HCT116 (cell line): ENCODE results near the gene HCST. TPM values are rescaled to one million over a fixed set of nuclear protein-coding genes. Genes with fewer than 3 reads are reported as not detected.

Experiments used
- ATAC-seq: fragments of 200-7000 bp; cut with Tn5 transposase; 2 replicates; pipeline ENCODE4 v1.9.1; 2020; ENCODE audit warnings: mild to moderate bottlenecking, moderate library complexity
- BruUV-seq: library from RNA; stranded (reverse); fragments of 400-500 nt; replicated peaks from 2 replicates; lab custom pipeline; 2021; lab: Mats Ljungman, UMichigan
- CTCF ChIA-PET: fragments of 300-600 bp; sonication (Branson Sonifier 250); formaldehyde crosslinking; loops from one replicate; lab custom pipeline; 2021; ENCODE audit warnings: antibody characterized with exemption; lab: Charles Lee
- POLR2A ChIA-PET: fragments of 300-600, 350-600 bp; sonication (Branson Sonifier 250); formaldehyde crosslinking; loops from one replicate; lab custom pipeline; 2021; ENCODE audit warnings: antibody characterized with exemption; lab: Charles Lee
- RAD21 ChIA-PET, 2 experiments: fragments of 300-600 bp; sonication (Branson Sonifier 250); formaldehyde crosslinking; loops; one replicate each; lab custom pipeline; 2023; ENCODE audit warnings: low total read pairs in 2 of 2; ENCODE audit not compliant: uncharacterized antibody in 2 of 2, unreplicated experiment in 2 of 2, low non-redundant PET in 1 of 2; lab: Charles Lee
- DNase-seq: peaks from one replicate; pipeline ENCODE4 v3.0.0-alpha.2; 2010; ENCODE audit warnings: low read depth, low spot score
- H2AFZ ChIP-seq: fragments of 200-600 bp; shearing (Covaris generic), sonication (generic); 2 replicates; pipeline ENCODE4 v1.6.1; 2017; ENCODE audit warnings: low read depth, mixed run types, mixed read lengths, antibody characterized with exemption, low read length; ENCODE audit not compliant: poor library complexity, severe bottlenecking
- H3K27ac ChIP-seq: 2 replicates; pipeline ENCODE4 v1.5.1; 2012; ENCODE audit warnings: low read depth, low read length
- H3K27me3 ChIP-seq: fragments of 200-600 bp; sonication (generic); 2 replicates; pipeline ENCODE4 v1.6.1; 2016; ENCODE audit warnings: mixed run types, low read length, mixed read lengths; ENCODE audit not compliant: insufficient read depth
- H3K36me3 ChIP-seq, 2 experiments: fragments of 200-500 bp in 1 of 2; fragments of 200-600 bp in 1 of 2; sonication (Bioruptor generic) in 1 of 2; sonication (generic) in 1 of 2; 2 replicates each; pipeline versions ENCODE4 v1.5.1 to v1.6.1; 2014 to 2016; ENCODE audit warnings: low read length in 2 of 2, inconsistent platforms in 1 of 2, mixed read lengths in 1 of 2, mixed run types in 1 of 2; ENCODE audit not compliant: insufficient read depth in 2 of 2, control insufficient read depth in 1 of 2
- H3K4me1 ChIP-seq, 2 experiments: fragments of 200-600 bp in 1 of 2; sonication (generic) in 1 of 2; 2 replicates each; pipeline versions ENCODE4 v1.5.1 to v1.6.1; 2012 to 2017; ENCODE audit warnings: low read length in 2 of 2, inconsistent platforms in 1 of 2, mild to moderate bottlenecking in 1 of 2, mixed read lengths in 1 of 2, mixed run types in 1 of 2, moderate library complexity in 1 of 2; ENCODE audit not compliant: insufficient read depth in 2 of 2, control insufficient read depth in 1 of 2
- H3K4me2 ChIP-seq: fragments of 200-600 bp; sonication (generic); 2 replicates; pipeline ENCODE4 v1.6.1; 2017; ENCODE audit warnings: mixed run types, low read length, mixed read lengths
- H3K4me3 ChIP-seq, 2 experiments: fragments of 200-600 bp in 1 of 2; sonication (generic) in 1 of 2; replicated peaks in 1 of 2; 2 replicates each; pipeline ENCODE4 v1.5.1; 2011 to 2016; ENCODE audit warnings: low read length in 2 of 2, control low read depth in 1 of 2, low read depth in 1 of 2, mild to moderate bottlenecking in 1 of 2, mixed read lengths in 1 of 2, mixed run types in 1 of 2
- H3K79me2 ChIP-seq: fragments of 200-600 bp; sonication (generic); 2 replicates; pipeline ENCODE4 v1.6.1; 2017; ENCODE audit warnings: mild to moderate bottlenecking, mixed run types, low read length, moderate library complexity, mixed read lengths; ENCODE audit not compliant: insufficient read depth
- H3K9ac ChIP-seq: fragments of 200-600 bp; sonication (generic); 2 replicates; pipeline ENCODE4 v1.6.1; 2016; ENCODE audit warnings: low read length, mixed read lengths
- H3K9me2 ChIP-seq: fragments of 200-600 bp; sonication (generic), shearing (Covaris generic); 2 replicates; pipeline ENCODE4 v1.6.1; 2017; ENCODE audit warnings: mixed run types, mild to moderate bottlenecking, moderate library complexity; ENCODE audit not compliant: insufficient read depth
- H3K9me3 ChIP-seq, 2 experiments: fragments of 200-500 bp in 1 of 2; fragments of 200-600 bp in 1 of 2; sonication (Bioruptor generic) in 1 of 2; sonication (generic) in 1 of 2; 2 replicates each; pipeline ENCODE4 v1.6.1; 2014 to 2017; ENCODE audit warnings: low read length in 2 of 2, mixed read lengths in 2 of 2, inconsistent platforms in 1 of 2, low read depth in 1 of 2, mild to moderate bottlenecking in 1 of 2, mixed run types in 1 of 2, moderate library complexity in 1 of 2; ENCODE audit not compliant: control insufficient read depth in 1 of 2, insufficient read depth in 1 of 2
- H4K20me1 ChIP-seq: fragments of 200-600 bp; sonication (generic), shearing (Covaris generic); 2 replicates; pipeline ENCODE4 v1.6.1; 2017; ENCODE audit warnings: mixed run types, mild to moderate bottlenecking, moderate library complexity; ENCODE audit not compliant: insufficient read depth
- CBX3 ChIP-seq: IDR thresholded peaks from 2 replicates; pipeline ENCODE4 v1.6.1; 2012; ENCODE audit warnings: low read depth
- ELF1 ChIP-seq: IDR thresholded peaks from 2 replicates; pipeline ENCODE4 v1.6.1; 2012; ENCODE audit warnings: low read depth, borderline replicate concordance
- EZH2phosphoT487 ChIP-seq: fragments of 200-600 bp; IDR thresholded peaks from 2 replicates; pipeline ENCODE4 v1.6.1; 2018; ENCODE audit warnings: antibody characterized with exemption, borderline replicate concordance
- FOSL1 ChIP-seq: IDR thresholded peaks from 2 replicates; pipeline ENCODE4 v1.6.1; 2012; ENCODE audit warnings: low read depth
- JUND ChIP-seq: IDR thresholded peaks from 2 replicates; pipeline ENCODE4 v1.6.1; 2012
- POLR2AphosphoS5 ChIP-seq: IDR thresholded peaks from 2 replicates; pipeline ENCODE4 v1.6.1; 2011; ENCODE audit warnings: mild to moderate bottlenecking, low read depth, low read length, moderate library complexity
- SIN3A ChIP-seq: IDR thresholded peaks from 2 replicates; pipeline ENCODE4 v1.6.1; 2012; ENCODE audit warnings: low read depth
- SP1 ChIP-seq: IDR thresholded peaks from 2 replicates; pipeline ENCODE4 v1.6.1; 2012; ENCODE audit warnings: low read depth
- SRF ChIP-seq: IDR thresholded peaks from 2 replicates; pipeline ENCODE4 v1.6.1; 2012; ENCODE audit warnings: low read depth
- YY1 ChIP-seq: IDR thresholded peaks from 2 replicates; pipeline ENCODE4 v1.6.1; 2011; ENCODE audit warnings: low read length, low read depth, moderate library complexity, mild to moderate bottlenecking; ENCODE audit not compliant: insufficient replicate concordance; ENCODE audit errors: extremely low read depth
- ZNF274 ChIP-seq: fragments of 200-500 bp; sonication (Bioruptor generic); IDR thresholded peaks from 2 replicates; pipeline ENCODE4 v1.6.1; 2014; ENCODE audit warnings: mild to moderate bottlenecking, low read depth, low read length, inconsistent platforms
- intact Hi-C: fragments of 100-400 bp; cut with micrococcal nuclease; formaldehyde crosslinking; loops from 2 replicates; pipeline ENCODE4 v1.10.0; 2022
- total RNA-seq: library from RNA; stranded (reverse); gene quantifications from one replicate; pipeline ENCODE4 v1.2.1, GENCODE V29; 2021; ENCODE audit not compliant: unreplicated experiment
- TF ChIP-seq, protein P1 (sequence below): IDR thresholded peaks from 2 replicates; pipeline ENCODE4 v1.6.1; 2012
- TF ChIP-seq, protein P2 (sequence below): IDR thresholded peaks from 2 replicates; pipeline ENCODE4 v1.6.1; 2011; ENCODE audit warnings: mild to moderate bottlenecking, low read length, moderate library complexity; ENCODE audit not compliant: insufficient replicate concordance; ENCODE audit errors: extremely low read depth
- TF ChIP-seq, protein P3 (sequence below), 3 experiments: fragments of 200-600 bp in 1 of 3; sonication (generic) in 1 of 3; IDR thresholded peaks in 2 of 3; conservative IDR thresholded peaks in 1 of 3; 2 replicates each; pipeline ENCODE4 v1.5.1; 2012 to 2017; ENCODE audit warnings: low read depth in 2 of 3, low read length in 2 of 3, antibody characterized with exemption in 1 of 3, borderline replicate concordance in 1 of 3, control low read depth in 1 of 3, mild to moderate bottlenecking in 1 of 3, mixed read lengths in 1 of 3, mixed run types in 1 of 3, moderate library complexity in 1 of 3; ENCODE audit not compliant: insufficient read depth in 1 of 3
- TF ChIP-seq, protein P4 (sequence below): IDR thresholded peaks from 2 replicates; pipeline ENCODE4 v1.6.1; 2012; ENCODE audit warnings: low read depth

Gene HCST
- total RNA-seq, 1 experiment from 2014 or later, result 1.2 TPM

DNA sequence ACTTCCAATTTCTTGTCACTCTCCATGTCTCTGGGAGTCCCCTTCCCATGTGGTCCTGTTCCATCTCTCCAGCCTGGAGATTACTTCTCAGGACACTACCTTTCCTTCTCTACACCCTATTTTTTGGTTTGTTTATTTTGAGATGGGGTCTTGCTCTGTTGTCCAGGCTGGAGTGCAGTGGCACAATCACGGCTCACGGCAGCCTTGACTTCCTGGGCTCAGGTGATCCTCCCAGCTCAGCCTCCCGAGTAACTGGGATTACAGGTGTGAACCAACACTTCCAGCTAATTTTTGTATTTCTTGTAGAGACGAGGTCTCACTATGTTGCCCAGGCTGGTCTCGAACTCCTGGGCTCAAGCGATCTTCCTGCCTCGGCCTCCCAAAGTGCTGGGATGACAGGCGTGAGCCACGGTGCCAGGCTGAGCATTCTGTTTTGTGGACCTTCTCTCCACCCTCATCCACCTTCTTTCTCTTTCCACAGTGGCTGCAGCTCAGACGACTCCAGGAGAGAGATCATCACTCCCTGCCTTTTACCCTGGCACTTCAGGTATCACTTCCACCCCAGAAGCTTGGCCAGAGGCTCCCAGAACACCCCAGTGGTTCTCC is 644 bp downstream of the HCST start:
- ChIA-PET RAD21 (no interaction called here), CTCF (interaction anchor here (1.6 kb wide), 1 partner anchor 28 kb away, joined by 4 read pairs; no protein-coding TSS in a partner anchor), POLR2A (no interaction called here)
- H3K9ac ChIP-seq, result peak overlapping the region; percentile 59
- H3K27ac ChIP-seq, result peak overlapping the region; percentile 60; the same call in 1 of the 2 replicates
- DNase-seq, result no peak
- H3K36me3 ChIP-seq, result peaks cover 0 to 6% of the 10 kb centered on the region in 2 experiments; a peak in 1 of 4 replicates
- H3K4me2 ChIP-seq, result peak overlapping the region; percentile 89
- H3K79me2 ChIP-seq, result peaks cover 23% of the 10 kb centered on the region
- H3K9me2 ChIP-seq, result no peaks in the 10 kb centered on the region
- no TSS peak for BruUV-seq
- no peaks in the 10 kb centered on the region for H3K27me3 ChIP-seq
- peaks cover 22 to 60% of the 10 kb centered on the region in 2 experiments for H3K4me1 ChIP-seq
- H3K4me3 ChIP-seq, result peak overlapping the region; percentile 41 to 53
- no peak for TF ChIP-seq ZNF274
- TF ChIP-seq POLR2AphosphoS5, result no peak
- TF ChIP-seq EZH2phosphoT487, result no peak
- TF ChIP-seq SIN3A, result no peak
- TF ChIP-seq JUND, result no peak
- no peak for TF ChIP-seq FOSL1
- no peak for TF ChIP-seq ELF1
- TF ChIP-seq YY1, result no peak
- TF ChIP-seq, protein P1, sequence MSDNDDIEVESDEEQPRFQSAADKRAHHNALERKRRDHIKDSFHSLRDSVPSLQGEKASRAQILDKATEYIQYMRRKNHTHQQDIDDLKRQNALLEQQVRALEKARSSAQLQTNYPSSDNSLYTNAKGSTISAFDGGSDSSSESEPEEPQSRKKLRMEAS, result no peak
- TF ChIP-seq SRF, result no peak
- TF ChIP-seq CBX3, result no peak
- TF ChIP-seq, protein P2, sequence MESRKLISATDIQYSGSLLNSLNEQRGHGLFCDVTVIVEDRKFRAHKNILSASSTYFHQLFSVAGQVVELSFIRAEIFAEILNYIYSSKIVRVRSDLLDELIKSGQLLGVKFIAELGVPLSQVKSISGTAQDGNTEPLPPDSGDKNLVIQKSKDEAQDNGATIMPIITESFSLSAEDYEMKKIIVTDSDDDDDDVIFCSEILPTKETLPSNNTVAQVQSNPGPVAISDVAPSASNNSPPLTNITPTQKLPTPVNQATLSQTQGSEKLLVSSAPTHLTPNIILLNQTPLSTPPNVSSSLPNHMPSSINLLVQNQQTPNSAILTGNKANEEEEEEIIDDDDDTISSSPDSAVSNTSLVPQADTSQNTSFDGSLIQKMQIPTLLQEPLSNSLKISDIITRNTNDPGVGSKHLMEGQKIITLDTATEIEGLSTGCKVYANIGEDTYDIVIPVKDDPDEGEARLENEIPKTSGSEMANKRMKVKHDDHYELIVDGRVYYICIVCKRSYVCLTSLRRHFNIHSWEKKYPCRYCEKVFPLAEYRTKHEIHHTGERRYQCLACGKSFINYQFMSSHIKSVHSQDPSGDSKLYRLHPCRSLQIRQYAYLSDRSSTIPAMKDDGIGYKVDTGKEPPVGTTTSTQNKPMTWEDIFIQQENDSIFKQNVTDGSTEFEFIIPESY, result no peak
- TF ChIP-seq, protein P3, sequence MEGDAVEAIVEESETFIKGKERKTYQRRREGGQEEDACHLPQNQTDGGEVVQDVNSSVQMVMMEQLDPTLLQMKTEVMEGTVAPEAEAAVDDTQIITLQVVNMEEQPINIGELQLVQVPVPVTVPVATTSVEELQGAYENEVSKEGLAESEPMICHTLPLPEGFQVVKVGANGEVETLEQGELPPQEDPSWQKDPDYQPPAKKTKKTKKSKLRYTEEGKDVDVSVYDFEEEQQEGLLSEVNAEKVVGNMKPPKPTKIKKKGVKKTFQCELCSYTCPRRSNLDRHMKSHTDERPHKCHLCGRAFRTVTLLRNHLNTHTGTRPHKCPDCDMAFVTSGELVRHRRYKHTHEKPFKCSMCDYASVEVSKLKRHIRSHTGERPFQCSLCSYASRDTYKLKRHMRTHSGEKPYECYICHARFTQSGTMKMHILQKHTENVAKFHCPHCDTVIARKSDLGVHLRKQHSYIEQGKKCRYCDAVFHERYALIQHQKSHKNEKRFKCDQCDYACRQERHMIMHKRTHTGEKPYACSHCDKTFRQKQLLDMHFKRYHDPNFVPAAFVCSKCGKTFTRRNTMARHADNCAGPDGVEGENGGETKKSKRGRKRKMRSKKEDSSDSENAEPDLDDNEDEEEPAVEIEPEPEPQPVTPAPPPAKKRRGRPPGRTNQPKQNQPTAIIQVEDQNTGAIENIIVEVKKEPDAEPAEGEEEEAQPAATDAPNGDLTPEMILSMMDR (IDR thresholded peaks at IDR 0.05 in 2 of 3, conservative IDR thresholded peaks at IDR 0.05 in 1 of 3; ENCODE audit: borderline replicate concordance in 1 of 3, insufficient read depth in 1 of 3, low read depth in 2 of 3, low read length in 2 of 3), result no peak
- TF ChIP-seq, protein P4, sequence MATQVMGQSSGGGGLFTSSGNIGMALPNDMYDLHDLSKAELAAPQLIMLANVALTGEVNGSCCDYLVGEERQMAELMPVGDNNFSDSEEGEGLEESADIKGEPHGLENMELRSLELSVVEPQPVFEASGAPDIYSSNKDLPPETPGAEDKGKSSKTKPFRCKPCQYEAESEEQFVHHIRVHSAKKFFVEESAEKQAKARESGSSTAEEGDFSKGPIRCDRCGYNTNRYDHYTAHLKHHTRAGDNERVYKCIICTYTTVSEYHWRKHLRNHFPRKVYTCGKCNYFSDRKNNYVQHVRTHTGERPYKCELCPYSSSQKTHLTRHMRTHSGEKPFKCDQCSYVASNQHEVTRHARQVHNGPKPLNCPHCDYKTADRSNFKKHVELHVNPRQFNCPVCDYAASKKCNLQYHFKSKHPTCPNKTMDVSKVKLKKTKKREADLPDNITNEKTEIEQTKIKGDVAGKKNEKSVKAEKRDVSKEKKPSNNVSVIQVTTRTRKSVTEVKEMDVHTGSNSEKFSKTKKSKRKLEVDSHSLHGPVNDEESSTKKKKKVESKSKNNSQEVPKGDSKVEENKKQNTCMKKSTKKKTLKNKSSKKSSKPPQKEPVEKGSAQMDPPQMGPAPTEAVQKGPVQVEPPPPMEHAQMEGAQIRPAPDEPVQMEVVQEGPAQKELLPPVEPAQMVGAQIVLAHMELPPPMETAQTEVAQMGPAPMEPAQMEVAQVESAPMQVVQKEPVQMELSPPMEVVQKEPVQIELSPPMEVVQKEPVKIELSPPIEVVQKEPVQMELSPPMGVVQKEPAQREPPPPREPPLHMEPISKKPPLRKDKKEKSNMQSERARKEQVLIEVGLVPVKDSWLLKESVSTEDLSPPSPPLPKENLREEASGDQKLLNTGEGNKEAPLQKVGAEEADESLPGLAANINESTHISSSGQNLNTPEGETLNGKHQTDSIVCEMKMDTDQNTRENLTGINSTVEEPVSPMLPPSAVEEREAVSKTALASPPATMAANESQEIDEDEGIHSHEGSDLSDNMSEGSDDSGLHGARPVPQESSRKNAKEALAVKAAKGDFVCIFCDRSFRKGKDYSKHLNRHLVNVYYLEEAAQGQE, result no peak
- no peak for TF ChIP-seq SP1
- no peaks in the 10 kb centered on the region for H4K20me1 ChIP-seq
- no peak for ATAC-seq
- no peak overlapping the region for H2AFZ ChIP-seq
- intact Hi-C loops, result no loop called here
- no peaks in the 10 kb centered on the region for H3K9me3 ChIP-seq
